ENCODE measurements around the gene CIDEB. TPM values are rescaled to one million over a fixed set of nuclear protein-coding genes. Genes with fewer than 3 reads are reported as not detected.

Gene CIDEB
- total and polyA plus RNA-seq, 10 of the 15 experiments (the other 5 are each of a cell fraction or from before 2014, with no cell fraction given) = 0.34 to 6.3 (median 3.2) TPM

GRCh38 chr14:24292118-24292807, 15.5 kb downstream of the CIDEB start:
- ChIA-PET POLR2A (interaction anchor here (0.5 to 1.7 kb wide), 7 partner anchors 12 to 93 kb away, joined by 3 to 4 read pairs (median 3); partner anchors contain the start of gene TINF2), CTCF (interaction anchor here (0.6 to 13.4 kb wide), 6 partner anchors 10 to 76 kb away, joined by 3 to 269 read pairs (median 9); partner anchors contain the start of genes CIDEB, MDP1, RABGGTA and TINF2), SMC1A (ENCODE audit: uncharacterized antibody, unreplicated experiment) (interaction anchor here (0.6 to 3.0 kb wide), 7 partner anchors 13 to 572 kb away, joined by 3 to 14 read pairs (median 5); partner anchors contain the start of genes CHMP4A, RABGGTA and TINF2), RAD21 (ENCODE audit: unreplicated experiment) (interaction anchor here (1.0 to 1.5 kb wide), 3 partner anchors 16 to 50 kb away, joined by 3 to 9 read pairs (median 4); partner anchors contain the start of genes CIDEB and TINF2)
- Histone ChIP-seq H3K4me2 (ENCODE audit: control insufficient read depth, insufficient read depth) (no peak overlapping the region), H3K9me3 (replicated peaks; ENCODE audit: control insufficient read depth, insufficient read depth, low read length) (no peaks in the 10 kb centered on the region), H3K79me2 (ENCODE audit: control insufficient read depth, insufficient read depth, low read length) (no peaks in the 10 kb centered on the region; the same call in 1 of the 2 replicates), H3K36me3 (ENCODE audit: control insufficient read depth in 2 of 2, insufficient read depth in 2 of 2, low read length in 1 of 2) (peaks cover 13 to 37% of the 10 kb centered on the region in 2 experiments), H3K4me1 (ENCODE audit: control insufficient read depth, insufficient read depth, low read length) (peaks cover 26% of the 10 kb centered on the region), H2AFZ (ENCODE audit: control insufficient read depth, low read depth, low read length) (no peak overlapping the region), H3K4me3 (no peak overlapping the region), H3K9ac (ENCODE audit: control insufficient read depth, insufficient read depth, low read length) (no peak overlapping the region), H3K27me3 (replicated peaks in 1 of 2; ENCODE audit: control insufficient read depth in 2 of 2, insufficient read depth in 2 of 2, low read length in 1 of 2) (no peaks in the 10 kb centered on the region), H4K20me1 (ENCODE audit: control insufficient read depth, insufficient read depth) (no peaks in the 10 kb centered on the region), H3K27ac (ENCODE audit: control insufficient read depth, insufficient read depth) (no peak overlapping the region)
- intact Hi-C loops (cut with micrococcal nuclease; ENCODE audit: unreplicated experiment) (no loop called here), in situ Hi-C loops (cut with MboI) (no loop called here)
- WGBS (ENCODE audit: insufficient coverage, insufficient replicate concordance, low lambda C conversion rate, missing lambda C conversion rate) = 90% methylated on average over 11 of the region's 11 CpGs
- no peak for DNase-seq (ENCODE audit: low read depth, low spot score)
- no peak for FAIRE-seq
- no peak for ATAC-seq
- BruUV-seq (replicated peaks) = no TSS peak
- TF ChIP-seq NR2C1 (IDR thresholded peaks at IDR 0.05) = no peak
- TF ChIP-seq NFXL1 (IDR thresholded peaks at IDR 0.05; ENCODE audit: borderline replicate concordance) = no peak
- TF ChIP-seq, protein P1, sequence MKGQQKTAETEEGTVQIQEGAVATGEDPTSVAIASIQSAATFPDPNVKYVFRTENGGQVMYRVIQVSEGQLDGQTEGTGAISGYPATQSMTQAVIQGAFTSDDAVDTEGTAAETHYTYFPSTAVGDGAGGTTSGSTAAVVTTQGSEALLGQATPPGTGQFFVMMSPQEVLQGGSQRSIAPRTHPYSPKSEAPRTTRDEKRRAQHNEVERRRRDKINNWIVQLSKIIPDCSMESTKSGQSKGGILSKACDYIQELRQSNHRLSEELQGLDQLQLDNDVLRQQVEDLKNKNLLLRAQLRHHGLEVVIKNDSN (IDR thresholded peaks at IDR 0.05; ENCODE audit: borderline replicate concordance, extremely low read length, insufficient read depth, low read depth, low read length) = no peak
- TF ChIP-seq ZNF207 (IDR thresholded peaks at IDR 0.05; ENCODE audit: borderline replicate concordance) = no peak
- TF ChIP-seq, protein P2, sequence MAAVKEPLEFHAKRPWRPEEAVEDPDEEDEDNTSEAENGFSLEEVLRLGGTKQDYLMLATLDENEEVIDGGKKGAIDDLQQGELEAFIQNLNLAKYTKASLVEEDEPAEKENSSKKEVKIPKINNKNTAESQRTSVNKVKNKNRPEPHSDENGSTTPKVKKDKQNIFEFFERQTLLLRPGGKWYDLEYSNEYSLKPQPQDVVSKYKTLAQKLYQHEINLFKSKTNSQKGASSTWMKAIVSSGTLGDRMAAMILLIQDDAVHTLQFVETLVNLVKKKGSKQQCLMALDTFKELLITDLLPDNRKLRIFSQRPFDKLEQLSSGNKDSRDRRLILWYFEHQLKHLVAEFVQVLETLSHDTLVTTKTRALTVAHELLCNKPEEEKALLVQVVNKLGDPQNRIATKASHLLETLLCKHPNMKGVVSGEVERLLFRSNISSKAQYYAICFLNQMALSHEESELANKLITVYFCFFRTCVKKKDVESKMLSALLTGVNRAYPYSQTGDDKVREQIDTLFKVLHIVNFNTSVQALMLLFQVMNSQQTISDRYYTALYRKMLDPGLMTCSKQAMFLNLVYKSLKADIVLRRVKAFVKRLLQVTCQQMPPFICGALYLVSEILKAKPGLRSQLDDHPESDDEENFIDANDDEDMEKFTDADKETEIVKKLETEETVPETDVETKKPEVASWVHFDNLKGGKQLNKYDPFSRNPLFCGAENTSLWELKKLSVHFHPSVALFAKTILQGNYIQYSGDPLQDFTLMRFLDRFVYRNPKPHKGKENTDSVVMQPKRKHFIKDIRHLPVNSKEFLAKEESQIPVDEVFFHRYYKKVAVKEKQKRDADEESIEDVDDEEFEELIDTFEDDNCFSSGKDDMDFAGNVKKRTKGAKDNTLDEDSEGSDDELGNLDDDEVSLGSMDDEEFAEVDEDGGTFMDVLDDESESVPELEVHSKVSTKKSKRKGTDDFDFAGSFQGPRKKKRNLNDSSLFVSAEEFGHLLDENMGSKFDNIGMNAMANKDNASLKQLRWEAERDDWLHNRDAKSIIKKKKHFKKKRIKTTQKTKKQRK (IDR thresholded peaks at IDR 0.05; ENCODE audit: low read depth, low read length) = no peak
- TF ChIP-seq, protein P3, sequence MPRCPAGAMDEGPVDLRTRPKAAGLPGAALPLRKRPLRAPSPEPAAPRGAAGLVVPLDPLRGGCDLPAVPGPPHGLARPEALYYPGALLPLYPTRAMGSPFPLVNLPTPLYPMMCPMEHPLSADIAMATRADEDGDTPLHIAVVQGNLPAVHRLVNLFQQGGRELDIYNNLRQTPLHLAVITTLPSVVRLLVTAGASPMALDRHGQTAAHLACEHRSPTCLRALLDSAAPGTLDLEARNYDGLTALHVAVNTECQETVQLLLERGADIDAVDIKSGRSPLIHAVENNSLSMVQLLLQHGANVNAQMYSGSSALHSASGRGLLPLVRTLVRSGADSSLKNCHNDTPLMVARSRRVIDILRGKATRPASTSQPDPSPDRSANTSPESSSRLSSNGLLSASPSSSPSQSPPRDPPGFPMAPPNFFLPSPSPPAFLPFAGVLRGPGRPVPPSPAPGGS (IDR thresholded peaks at IDR 0.05; ENCODE audit: borderline replicate concordance, insufficient read depth, low read depth, low read length, poor library complexity, severe bottlenecking) = no peak
- TF ChIP-seq EZH2 (IDR thresholded peaks at IDR 0.05; ENCODE audit: borderline replicate concordance, control insufficient read depth, low read depth, low read length) = no peak
- no peak for TF ChIP-seq ZBTB4 (CRISPR knock-in tag; IDR thresholded peaks at IDR 0.05)
- TF ChIP-seq RUNX3 (IDR thresholded peaks at IDR 0.05; ENCODE audit: low read length) = no peak
- no peak for TF ChIP-seq ASH2L (IDR thresholded peaks at IDR 0.05; ENCODE audit: borderline replicate concordance, low read depth)
- no peak for TF ChIP-seq RCOR1 (conservative IDR thresholded peaks at IDR 0.05; ENCODE audit: low read depth, low read length)
- no peak for TF ChIP-seq SMARCA5 (IDR thresholded peaks at IDR 0.05)
- TF ChIP-seq KDM1A (IDR thresholded peaks at IDR 0.05; ENCODE audit: borderline replicate concordance) = no peak
